H9 (cell line): Measurements from ENCODE around the gene COQ7. TPM values are rescaled to one million over a fixed set of nuclear protein-coding genes. Genes with fewer than 3 reads are reported as not detected.

ENCODE experiments used
- DNase-seq: peaks from one replicate; pipeline ENCODE4 v3.0.0-alpha.2; 2017
- H2AFZ ChIP-seq: one replicate; pipeline ENCODE4 v1.6.1; 2013; ENCODE audit warnings: mild to moderate bottlenecking, low read length, control low read depth, moderate library complexity
- H2AK5ac ChIP-seq: 2 replicates; pipeline ENCODE4 v1.6.1; 2013; ENCODE audit warnings: low read length, control low read depth, mixed read lengths; ENCODE audit not compliant: insufficient read length
- H2BK120ac ChIP-seq: one replicate; pipeline ENCODE4 v1.6.1; 2013; ENCODE audit warnings: low read depth, mild to moderate bottlenecking, low read length, control low read depth, inconsistent platforms; ENCODE audit not compliant: poor library complexity, severe bottlenecking
- H2BK12ac ChIP-seq: 2 replicates; pipeline ENCODE4 v1.6.1; 2013; ENCODE audit warnings: low read length, control low read depth, mixed read lengths, low read depth; ENCODE audit not compliant: insufficient read length
- H2BK15ac ChIP-seq: 2 replicates; pipeline ENCODE4 v1.6.1; 2013; ENCODE audit warnings: low read depth, low read length, control low read depth
- H2BK20ac ChIP-seq: one replicate; pipeline ENCODE4 v1.6.1; 2013; ENCODE audit warnings: low read depth, mild to moderate bottlenecking, low read length, control low read depth, inconsistent platforms; ENCODE audit not compliant: poor library complexity, severe bottlenecking
- H2BK5ac ChIP-seq: 2 replicates; pipeline ENCODE4 v1.6.1; 2013; ENCODE audit warnings: low read length, control low read depth, mixed read lengths; ENCODE audit not compliant: insufficient read length
- H3K14ac ChIP-seq: 2 replicates; pipeline ENCODE4 v1.6.1; 2013; ENCODE audit warnings: low read length, control low read depth; ENCODE audit not compliant: insufficient read depth
- H3K18ac ChIP-seq: 2 replicates; pipeline ENCODE4 v1.6.1; 2013; ENCODE audit warnings: low read depth, mild to moderate bottlenecking, mixed read lengths, low read length, control low read depth; ENCODE audit not compliant: insufficient read length
- H3K23ac ChIP-seq: 2 replicates; pipeline ENCODE4 v1.6.1; 2013; ENCODE audit warnings: low read length, control low read depth, mixed read lengths, low read depth; ENCODE audit not compliant: insufficient read length
- H3K23me2 ChIP-seq: 2 replicates; pipeline ENCODE4 v1.6.1; 2013; ENCODE audit warnings: low read depth, mild to moderate bottlenecking, mixed read lengths, low read length, control low read depth; ENCODE audit not compliant: insufficient read length, poor library complexity, severe bottlenecking
- H3K27ac ChIP-seq: 2 replicates; pipeline ENCODE4 v1.5.1; 2013; ENCODE audit warnings: low read length, control low read depth, mixed read lengths, low read depth; ENCODE audit not compliant: insufficient read length
- H3K27me3 ChIP-seq: 2 replicates; pipeline ENCODE4 v1.6.1; 2013; ENCODE audit warnings: low read length, control low read depth, inconsistent platforms; ENCODE audit not compliant: insufficient read depth
- H3K4ac ChIP-seq: 2 replicates; pipeline ENCODE4 v1.6.1; 2013; ENCODE audit warnings: low read depth, mild to moderate bottlenecking, control low read depth, inconsistent platforms, low read length, moderate library complexity
- H3K4me1 ChIP-seq: 2 replicates; pipeline ENCODE4 v1.6.1; 2013; ENCODE audit warnings: low read length, control low read depth, inconsistent platforms; ENCODE audit not compliant: insufficient read depth
- H3K4me2 ChIP-seq: 2 replicates; pipeline ENCODE4 v1.6.1; 2013; ENCODE audit warnings: low read length, control low read depth, mixed read lengths; ENCODE audit not compliant: insufficient read length, insufficient read depth
- H3K56ac ChIP-seq: 2 replicates; pipeline ENCODE4 v1.6.1; 2013; ENCODE audit warnings: low read depth, mild to moderate bottlenecking, mixed read lengths, low read length, control low read depth; ENCODE audit not compliant: insufficient read length
- H3K79me1 ChIP-seq: 2 replicates; pipeline ENCODE4 v1.6.1; 2013; ENCODE audit warnings: low read depth, mild to moderate bottlenecking, moderate library complexity, low read length, control low read depth, inconsistent platforms; ENCODE audit not compliant: insufficient read depth, poor library complexity, severe bottlenecking
- H3K79me2 ChIP-seq: 2 replicates; pipeline ENCODE4 v1.6.1; 2013; ENCODE audit warnings: low read length, control low read depth, inconsistent platforms; ENCODE audit not compliant: insufficient read depth
- H3K9ac ChIP-seq: 2 replicates; pipeline ENCODE4 v1.6.1; 2013; ENCODE audit warnings: low read length, control low read depth, mixed read lengths; ENCODE audit not compliant: insufficient read length; ENCODE audit errors: extremely low read depth
- H3K9me3 ChIP-seq: one replicate; pipeline ENCODE4 v1.6.1; 2013; ENCODE audit warnings: low read depth, low read length, inconsistent platforms; ENCODE audit not compliant: control insufficient read depth
- H3T11ph ChIP-seq: one replicate; pipeline ENCODE4 v1.6.1; 2013; ENCODE audit warnings: mild to moderate bottlenecking, low read length, control low read depth, inconsistent platforms
- H4K20me1 ChIP-seq: one replicate; pipeline ENCODE4 v1.6.1; 2013; ENCODE audit not compliant: control insufficient read depth, insufficient read length, insufficient read depth
- H4K5ac ChIP-seq: 2 replicates; pipeline ENCODE4 v1.6.1; 2013; ENCODE audit warnings: low read depth, mild to moderate bottlenecking, mixed read lengths, low read length, control low read depth; ENCODE audit not compliant: insufficient read length
- H4K8ac ChIP-seq: replicated peaks from 2 replicates; pipeline ENCODE4 v1.6.1; 2013; ENCODE audit warnings: low read length, control low read depth, mixed read lengths, low read depth; ENCODE audit not compliant: insufficient read length
- H4K91ac ChIP-seq: 2 replicates; pipeline ENCODE4 v1.6.1; 2013; ENCODE audit warnings: low read depth, mild to moderate bottlenecking, moderate library complexity, mixed read lengths, low read length, control low read depth; ENCODE audit not compliant: insufficient read length
- H3K27ac Mint-ChIP-seq, 3 experiments: 2 replicates in 2 of 3; 3 replicates in 1 of 3; pipeline ENCODE4 v1.8.0; 2020 to 2021; ENCODE audit warnings: mixed read lengths in 3 of 3, mild to moderate bottlenecking in 1 of 3, moderate library complexity in 1 of 3
- H3K27me3 Mint-ChIP-seq: 2 replicates; pipeline ENCODE4 v1.8.0; 2021; ENCODE audit warnings: low read depth, mild to moderate bottlenecking, moderate library complexity, mixed read lengths
- H3K36me3 Mint-ChIP-seq, 3 experiments: 2 replicates in 2 of 3; 3 replicates in 1 of 3; pipeline ENCODE4 v1.8.0; 2020 to 2021; ENCODE audit warnings: low read depth in 3 of 3, mixed read lengths in 3 of 3; ENCODE audit not compliant: insufficient read depth in 1 of 3
- H3K4me1 Mint-ChIP-seq, 2 experiments: 2 replicates each; pipeline ENCODE4 v1.8.0; 2020; ENCODE audit warnings: mixed read lengths in 2 of 2
- H3K4me3 Mint-ChIP-seq, 2 experiments: 2 replicates in 1 of 2; 3 replicates in 1 of 2; pipeline ENCODE4 v1.8.0; 2020 to 2021; ENCODE audit warnings: mild to moderate bottlenecking in 2 of 2, mixed read lengths in 2 of 2, moderate library complexity in 1 of 2
- H3K9me3 Mint-ChIP-seq, 2 experiments: 2 replicates in 1 of 2; 3 replicates in 1 of 2; pipeline ENCODE4 v1.8.0; 2020; ENCODE audit warnings: mild to moderate bottlenecking in 2 of 2, mixed read lengths in 2 of 2, moderate library complexity in 1 of 2
- CTCF ChIP-seq: fragments of 200-600 bp; sonication (generic); conservative IDR thresholded peaks from 3 replicates; pipeline ENCODE4 v1.8.0; 2021; ENCODE audit warnings: antibody characterized with exemption, mild to moderate bottlenecking
- WGBS: extraction: QIAGEN DNeasy Blood & Tissue Kit; methylation state at CpG from one replicate; pipeline ENCODE4 v1.1.7; 2013; ENCODE audit warnings: missing lambda C conversion rate, low lambda C conversion rate, mixed read lengths; ENCODE audit not compliant: insufficient read length; ENCODE audit errors: extremely low coverage; 5-methylcytosine and 5-hydroxymethylcytosine counted together
- total RNA-seq: library from RNA; stranded (reverse); gene quantifications from 2 replicates; pipeline ENCODE4 v1.2.1, GENCODE V29; 2021

Gene COQ7
- total RNA-seq, 1 experiment from 2014 or later, result 29.6 TPM

GRCh38 chr16:19029980-19030379 lies 37.4 kb upstream of the COQ7 start:
- no peak overlapping the region for H4K8ac ChIP-seq
- H2BK5ac ChIP-seq, result no peak overlapping the region
- H3K9me3 ChIP-seq, result no peaks in the 10 kb centered on the region
- H2BK20ac ChIP-seq, result no peak overlapping the region
- H3K4me2 ChIP-seq, result no peak overlapping the region
- no peaks in the 10 kb centered on the region for H3K27me3 ChIP-seq
- H3K27me3 Mint-ChIP-seq, result no peaks in the 10 kb centered on the region
- H3K56ac ChIP-seq, result no peak overlapping the region
- peaks cover 0 to 2% of the 10 kb centered on the region in 2 experiments; a peak in 2 of 5 replicates for H3K9me3 Mint-ChIP-seq
- H3K4ac ChIP-seq, result no peak overlapping the region
- H3K14ac ChIP-seq, result no peak overlapping the region
- no peak overlapping the region for H2AFZ ChIP-seq
- TF ChIP-seq CTCF, result no peak
- DNase-seq, result no peak
- WGBS, result no CpG with 5 or more reads among the region's 6 CpGs
- no peak overlapping the region for H3K4me3 Mint-ChIP-seq
- peaks cover 0 to 13% (median 3%) of the 10 kb centered on the region in 3 experiments; a peak in 4 of 7 replicates for H3K36me3 Mint-ChIP-seq
- no peaks in the 10 kb centered on the region for H3K79me1 ChIP-seq
- no peaks in the 10 kb centered on the region for H3K4me1 ChIP-seq
- H4K5ac ChIP-seq, result no peak overlapping the region
- no peak overlapping the region for H2BK12ac ChIP-seq
- H4K91ac ChIP-seq, result no peak overlapping the region
- H3K23ac ChIP-seq, result no peak overlapping the region
- no peak overlapping the region for H3K18ac ChIP-seq
- no peaks in the 10 kb centered on the region for H3K79me2 ChIP-seq
- no peak overlapping the region for H2AK5ac ChIP-seq
- H2BK120ac ChIP-seq, result no peak overlapping the region
- no peak overlapping the region for H3K27ac ChIP-seq
- no peaks in the 10 kb centered on the region for H3K4me1 Mint-ChIP-seq
- no peaks in the 10 kb centered on the region for H3K23me2 ChIP-seq
- H3K9ac ChIP-seq, result no peak overlapping the region
- no peak overlapping the region for H3K27ac Mint-ChIP-seq
- no peaks in the 10 kb centered on the region for H4K20me1 ChIP-seq
- no peak overlapping the region for H3T11ph ChIP-seq
- H2BK15ac ChIP-seq, result no peak overlapping the region
